ENCODE measurements around the gene CASK. TPM values are rescaled to one million over a fixed set of nuclear protein-coding genes. Genes with fewer than 3 reads are reported as not detected.

CASK gene
- total and polyA plus RNA-seq, 4 donors = 3.6 to 14.8 (median 6.2) TPM

DNA sequence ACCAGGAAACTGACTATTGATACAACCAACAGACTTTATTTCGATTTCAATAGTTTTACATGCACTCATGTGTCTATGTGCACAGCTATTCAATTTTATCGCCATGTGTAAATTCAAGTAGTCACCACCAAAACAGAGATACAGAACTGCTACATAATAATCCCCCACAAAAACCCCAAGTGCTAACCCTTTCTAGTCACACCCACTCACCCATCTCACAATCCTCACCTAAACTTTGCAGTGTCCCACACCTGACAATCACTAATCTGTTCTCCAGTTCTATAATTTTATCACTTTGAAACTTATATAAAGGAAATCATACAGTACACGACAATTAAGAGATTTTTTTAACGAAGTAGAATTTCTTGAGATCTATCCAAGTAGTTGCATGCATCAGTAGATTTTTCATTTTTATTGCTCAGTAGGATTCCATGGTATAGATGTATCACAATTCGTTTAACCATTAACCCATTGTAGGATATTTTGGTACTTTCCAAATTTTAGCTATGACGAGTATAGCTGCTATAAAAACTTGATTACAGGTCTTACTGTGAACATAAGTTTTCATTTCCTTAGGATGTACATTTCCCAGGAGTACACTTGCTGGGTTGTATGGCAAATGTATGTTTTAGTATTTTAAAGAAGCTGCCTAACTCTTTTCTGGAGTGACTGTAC, 85.9 kb downstream of the CASK start:
- WGBS = 89% methylated on average over 6 of the region's 6 CpGs
- no peak overlapping the region for H3K4me3 ChIP-seq (ENCODE audit: low read depth in 1 of 3, low read length in 3 of 3)
- H3K27me3 ChIP-seq (ENCODE audit: control insufficient read depth in 4 of 4, insufficient read depth in 4 of 4, low read length in 3 of 4) = no peaks in the 10 kb centered on the region
- TF ChIP-seq NR2F2 (IDR thresholded peaks at IDR 0.05) (no peak), SP1 (IDR thresholded peaks at IDR 0.05) (no peak), RAD21 (IDR thresholded peaks at IDR 0.05) (no peak), JUND (IDR thresholded peaks at IDR 0.05) (no peak), TAF1 (conservative IDR thresholded peaks at IDR 0.05) (no peak), EGR1 (IDR thresholded peaks at IDR 0.05; ENCODE audit: low read depth in 2 of 2) (no peak), RXRA (IDR thresholded peaks at IDR 0.05) (no peak), HNF4G (IDR thresholded peaks at IDR 0.05) (no peak), FOXA2 (IDR thresholded peaks at IDR 0.05) (no peak), FOXA1 (IDR thresholded peaks at IDR 0.05) (no peak), HNF4A (conservative IDR thresholded peaks at IDR 0.05) (no peak), YY1 (IDR thresholded peaks at IDR 0.05) (no peak), ZBTB33 (IDR thresholded peaks at IDR 0.05) (no peak)
- TF ChIP-seq, protein P1, sequence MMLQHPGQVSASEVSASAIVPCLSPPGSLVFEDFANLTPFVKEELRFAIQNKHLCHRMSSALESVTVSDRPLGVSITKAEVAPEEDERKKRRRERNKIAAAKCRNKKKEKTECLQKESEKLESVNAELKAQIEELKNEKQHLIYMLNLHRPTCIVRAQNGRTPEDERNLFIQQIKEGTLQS (IDR thresholded peaks at IDR 0.05) = no peak
- TF ChIP-seq, protein P2, sequence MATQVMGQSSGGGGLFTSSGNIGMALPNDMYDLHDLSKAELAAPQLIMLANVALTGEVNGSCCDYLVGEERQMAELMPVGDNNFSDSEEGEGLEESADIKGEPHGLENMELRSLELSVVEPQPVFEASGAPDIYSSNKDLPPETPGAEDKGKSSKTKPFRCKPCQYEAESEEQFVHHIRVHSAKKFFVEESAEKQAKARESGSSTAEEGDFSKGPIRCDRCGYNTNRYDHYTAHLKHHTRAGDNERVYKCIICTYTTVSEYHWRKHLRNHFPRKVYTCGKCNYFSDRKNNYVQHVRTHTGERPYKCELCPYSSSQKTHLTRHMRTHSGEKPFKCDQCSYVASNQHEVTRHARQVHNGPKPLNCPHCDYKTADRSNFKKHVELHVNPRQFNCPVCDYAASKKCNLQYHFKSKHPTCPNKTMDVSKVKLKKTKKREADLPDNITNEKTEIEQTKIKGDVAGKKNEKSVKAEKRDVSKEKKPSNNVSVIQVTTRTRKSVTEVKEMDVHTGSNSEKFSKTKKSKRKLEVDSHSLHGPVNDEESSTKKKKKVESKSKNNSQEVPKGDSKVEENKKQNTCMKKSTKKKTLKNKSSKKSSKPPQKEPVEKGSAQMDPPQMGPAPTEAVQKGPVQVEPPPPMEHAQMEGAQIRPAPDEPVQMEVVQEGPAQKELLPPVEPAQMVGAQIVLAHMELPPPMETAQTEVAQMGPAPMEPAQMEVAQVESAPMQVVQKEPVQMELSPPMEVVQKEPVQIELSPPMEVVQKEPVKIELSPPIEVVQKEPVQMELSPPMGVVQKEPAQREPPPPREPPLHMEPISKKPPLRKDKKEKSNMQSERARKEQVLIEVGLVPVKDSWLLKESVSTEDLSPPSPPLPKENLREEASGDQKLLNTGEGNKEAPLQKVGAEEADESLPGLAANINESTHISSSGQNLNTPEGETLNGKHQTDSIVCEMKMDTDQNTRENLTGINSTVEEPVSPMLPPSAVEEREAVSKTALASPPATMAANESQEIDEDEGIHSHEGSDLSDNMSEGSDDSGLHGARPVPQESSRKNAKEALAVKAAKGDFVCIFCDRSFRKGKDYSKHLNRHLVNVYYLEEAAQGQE (IDR thresholded peaks at IDR 0.05) = no peak
- TF ChIP-seq, protein P3, sequence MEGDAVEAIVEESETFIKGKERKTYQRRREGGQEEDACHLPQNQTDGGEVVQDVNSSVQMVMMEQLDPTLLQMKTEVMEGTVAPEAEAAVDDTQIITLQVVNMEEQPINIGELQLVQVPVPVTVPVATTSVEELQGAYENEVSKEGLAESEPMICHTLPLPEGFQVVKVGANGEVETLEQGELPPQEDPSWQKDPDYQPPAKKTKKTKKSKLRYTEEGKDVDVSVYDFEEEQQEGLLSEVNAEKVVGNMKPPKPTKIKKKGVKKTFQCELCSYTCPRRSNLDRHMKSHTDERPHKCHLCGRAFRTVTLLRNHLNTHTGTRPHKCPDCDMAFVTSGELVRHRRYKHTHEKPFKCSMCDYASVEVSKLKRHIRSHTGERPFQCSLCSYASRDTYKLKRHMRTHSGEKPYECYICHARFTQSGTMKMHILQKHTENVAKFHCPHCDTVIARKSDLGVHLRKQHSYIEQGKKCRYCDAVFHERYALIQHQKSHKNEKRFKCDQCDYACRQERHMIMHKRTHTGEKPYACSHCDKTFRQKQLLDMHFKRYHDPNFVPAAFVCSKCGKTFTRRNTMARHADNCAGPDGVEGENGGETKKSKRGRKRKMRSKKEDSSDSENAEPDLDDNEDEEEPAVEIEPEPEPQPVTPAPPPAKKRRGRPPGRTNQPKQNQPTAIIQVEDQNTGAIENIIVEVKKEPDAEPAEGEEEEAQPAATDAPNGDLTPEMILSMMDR (IDR thresholded peaks at IDR 0.05; ENCODE audit: low read depth, low read length, missing input control) = no peak
- TF ChIP-seq, protein P4, sequence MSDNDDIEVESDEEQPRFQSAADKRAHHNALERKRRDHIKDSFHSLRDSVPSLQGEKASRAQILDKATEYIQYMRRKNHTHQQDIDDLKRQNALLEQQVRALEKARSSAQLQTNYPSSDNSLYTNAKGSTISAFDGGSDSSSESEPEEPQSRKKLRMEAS (IDR thresholded peaks at IDR 0.05) = no peak
- no peaks in the 10 kb centered on the region for H3K4me1 ChIP-seq (ENCODE audit: control insufficient read depth in 4 of 4, insufficient read depth in 4 of 4, low read length in 3 of 4)
- H3K9me3 ChIP-seq (ENCODE audit: control insufficient read depth in 4 of 4, low read length in 3 of 4) = peaks cover 0 to 4% (median 0%) of the 10 kb centered on the region in 4 donors
- no peak overlapping the region for H3K9ac ChIP-seq (ENCODE audit: low read depth in 1 of 2, low read length in 2 of 2)
- DNase-seq (ENCODE audit: low spot score) = no peak
- no peaks in the 10 kb centered on the region for H3K36me3 ChIP-seq (ENCODE audit: control insufficient read depth in 4 of 4, insufficient read depth in 3 of 4, low read depth in 1 of 4, low read length in 3 of 4)
- H3K27ac ChIP-seq (ENCODE audit: low read depth in 1 of 2, low read length in 2 of 2) = no peak overlapping the region
